ENCODE results near the gene TFCP2. TPM values are rescaled to one million over a fixed set of nuclear protein-coding genes. Genes with fewer than 3 reads are reported as not detected.

Gene TFCP2
- polyA plus RNA-seq, 4 donors, result 8.6 to 31.1 (median 13.6) TPM

GRCh38 chr12:51200156-51200555, 27.2 kb upstream of the TFCP2 start:
- H3K4me1 ChIP-seq (ENCODE audit: control insufficient read depth in 3 of 3, insufficient read depth in 2 of 3, low read depth in 1 of 3, low read length in 2 of 3), result no peaks in the 10 kb centered on the region
- FAIRE-seq (no peak), DNase-seq (no peak)
- no peaks in the 10 kb centered on the region for H3K9me3 ChIP-seq (ENCODE audit: control insufficient read depth in 2 of 2, insufficient read depth in 1 of 2, low read depth in 1 of 2, low read length in 1 of 2)
- no peak overlapping the region for H3K27ac ChIP-seq (ENCODE audit: low read depth in 1 of 3, low read length in 2 of 3)
- WGBS, 3 donors, result 55 to 83% (median 73%) methylated on average over 7 of the region's 7 CpGs
- no peaks in the 10 kb centered on the region for H3K27me3 ChIP-seq (ENCODE audit: control insufficient read depth in 3 of 3, insufficient read depth in 3 of 3, low read length in 3 of 3)
- no peak overlapping the region for H3K4me3 ChIP-seq (ENCODE audit: low read depth in 1 of 3, low read length in 3 of 3)
- H3K36me3 ChIP-seq (ENCODE audit: control insufficient read depth in 3 of 3, insufficient read depth in 2 of 3, low read depth in 1 of 3, low read length in 3 of 3), result peaks cover 0 to 14% (median 0%) of the 10 kb centered on the region in 3 donors

- DNase-seq, result no peak
- no peaks in the 10 kb centered on the region for H3K4me1 ChIP-seq (ENCODE audit: control insufficient read depth in 3 of 3, insufficient read depth in 2 of 3, low read depth in 1 of 3, low read length in 2 of 3)
- H3K27me3 ChIP-seq (ENCODE audit: control insufficient read depth in 3 of 3, insufficient read depth in 3 of 3, low read length in 3 of 3), result no peaks in the 10 kb centered on the region
- WGBS, 3 donors, result 90 to 94% (median 91%) methylated on average over 10 of the region's 10 CpGs
- no peak overlapping the region for H3K27ac ChIP-seq (ENCODE audit: low read depth in 1 of 3, low read length in 2 of 3)
- no peak overlapping the region for H3K4me3 ChIP-seq (ENCODE audit: low read depth in 1 of 3, low read length in 3 of 3)
- peaks cover 0 to 14% (median 0%) of the 10 kb centered on the region in 3 donors for H3K36me3 ChIP-seq (ENCODE audit: control insufficient read depth in 3 of 3, insufficient read depth in 2 of 3, low read depth in 1 of 3, low read length in 3 of 3)
- no peak for FAIRE-seq
- H3K9me3 ChIP-seq (ENCODE audit: control insufficient read depth in 2 of 2, insufficient read depth in 1 of 2, low read depth in 1 of 2, low read length in 1 of 2), result no peaks in the 10 kb centered on the region
These were observed 26.5 kb upstream of the TFCP2 start for GRCh38 chr12:51199366-51199945.

- 87 to 94% (median 89%) methylated on average over 15 to 16 of the region's 16 CpGs for WGBS, 3 donors
- H3K27ac ChIP-seq (ENCODE audit: low read depth in 1 of 3, low read length in 2 of 3), result no peak overlapping the region
- no peaks in the 10 kb centered on the region for H3K9me3 ChIP-seq (ENCODE audit: control insufficient read depth in 2 of 2, insufficient read depth in 1 of 2, low read depth in 1 of 2, low read length in 1 of 2)
- FAIRE-seq (no peak), DNase-seq (no peak)
- H3K27me3 ChIP-seq (ENCODE audit: control insufficient read depth in 3 of 3, insufficient read depth in 3 of 3, low read length in 3 of 3), result no peaks in the 10 kb centered on the region
- H3K36me3 ChIP-seq (ENCODE audit: control insufficient read depth in 3 of 3, insufficient read depth in 2 of 3, low read depth in 1 of 3, low read length in 3 of 3), result peaks cover 0 to 10% (median 0%) of the 10 kb centered on the region in 3 donors
- no peak overlapping the region for H3K4me3 ChIP-seq (ENCODE audit: low read depth in 1 of 3, low read length in 3 of 3)
- no peaks in the 10 kb centered on the region for H3K4me1 ChIP-seq (ENCODE audit: control insufficient read depth in 3 of 3, insufficient read depth in 2 of 3, low read depth in 1 of 3, low read length in 2 of 3)
These were observed 25.8 kb upstream of the TFCP2 start for GRCh38 chr12:51198568-51199365.

GRCh38 chr12:51197736-51198567, 25.0 kb upstream of the TFCP2 start:
- no peak for FAIRE-seq
- no peak for DNase-seq
- Histone ChIP-seq H3K9me3 (ENCODE audit: control insufficient read depth in 2 of 2, insufficient read depth in 1 of 2, low read depth in 1 of 2, low read length in 1 of 2) (no peaks in the 10 kb centered on the region), H3K4me1 (ENCODE audit: control insufficient read depth in 3 of 3, insufficient read depth in 2 of 3, low read depth in 1 of 3, low read length in 2 of 3) (no peaks in the 10 kb centered on the region), H3K27ac (ENCODE audit: low read depth in 1 of 3, low read length in 2 of 3) (no peak overlapping the region), H3K4me3 (ENCODE audit: low read depth in 1 of 3, low read length in 3 of 3) (no peak overlapping the region), H3K27me3 (ENCODE audit: control insufficient read depth in 3 of 3, insufficient read depth in 3 of 3, low read length in 3 of 3) (no peaks in the 10 kb centered on the region), H3K36me3 (ENCODE audit: control insufficient read depth in 3 of 3, insufficient read depth in 2 of 3, low read depth in 1 of 3, low read length in 3 of 3) (peaks cover 0 to 8% (median 0%) of the 10 kb centered on the region in 3 donors)
- WGBS, 3 donors, result 93 to 96% (median 94%) methylated on average over 38 of the region's 38 CpGs

DNA sequence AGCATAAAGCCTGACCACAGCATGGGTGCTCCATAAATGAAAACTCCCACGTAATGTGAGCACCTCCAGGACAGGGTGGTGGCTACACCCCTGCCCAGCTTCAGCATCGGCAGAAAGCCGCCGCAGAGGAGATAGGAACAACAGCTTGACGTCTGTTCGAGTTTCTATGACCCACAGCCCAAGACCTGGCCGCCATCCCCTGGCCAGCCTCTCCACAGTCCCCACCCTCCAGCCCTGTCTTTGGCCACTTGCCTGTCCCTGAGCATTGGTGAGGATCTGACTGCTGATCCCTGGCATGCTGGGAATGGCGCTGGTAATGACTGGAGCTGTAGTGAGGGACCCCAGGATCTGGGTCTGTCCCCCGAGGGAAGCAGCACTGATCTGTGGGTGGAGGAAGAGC, 23.6 kb upstream of the TFCP2 start:
- Histone ChIP-seq H3K27me3 (ENCODE audit: control insufficient read depth in 3 of 3, insufficient read depth in 3 of 3, low read length in 3 of 3) (no peaks in the 10 kb centered on the region), H3K4me1 (ENCODE audit: control insufficient read depth in 3 of 3, insufficient read depth in 2 of 3, low read depth in 1 of 3, low read length in 2 of 3) (no peaks in the 10 kb centered on the region), H3K36me3 (ENCODE audit: control insufficient read depth in 3 of 3, insufficient read depth in 2 of 3, low read depth in 1 of 3, low read length in 3 of 3) (peaks cover 0 to 14% (median 0%) of the 10 kb centered on the region in 3 donors), H3K9me3 (ENCODE audit: control insufficient read depth in 2 of 2, insufficient read depth in 1 of 2, low read depth in 1 of 2, low read length in 1 of 2) (no peaks in the 10 kb centered on the region), H3K27ac (ENCODE audit: low read depth in 1 of 3, low read length in 2 of 3) (no peak overlapping the region), H3K4me3 (ENCODE audit: low read depth in 1 of 3, low read length in 3 of 3) (no peak overlapping the region)
- no peak for DNase-seq
- WGBS, 3 donors, result 89 to 93% (median 90%) methylated on average over 9 of the region's 9 CpGs
- FAIRE-seq, result no peak

DNA sequence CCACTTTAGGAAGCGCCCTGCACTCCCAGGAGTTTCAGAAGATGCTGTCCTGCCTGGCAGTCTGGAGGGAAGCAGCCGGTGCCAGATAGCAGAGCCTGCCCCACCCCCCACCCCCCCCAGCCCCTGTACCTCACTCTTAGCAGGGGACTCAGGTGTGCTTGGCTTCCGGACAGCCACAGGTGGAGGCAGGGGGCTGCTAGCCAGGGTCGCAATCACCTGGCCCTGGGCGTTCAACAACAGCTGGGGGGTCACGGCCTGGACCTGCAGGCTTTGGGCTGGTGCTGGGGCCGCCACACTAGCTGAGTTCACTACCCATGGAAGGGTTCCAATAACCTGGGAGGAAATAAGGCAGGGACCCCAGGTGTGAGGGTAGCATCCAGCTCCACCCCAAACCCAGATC, 22.9 kb upstream of the TFCP2 start:
- DNase-seq, result no peak
- no peak overlapping the region for H3K27ac ChIP-seq (ENCODE audit: low read depth in 1 of 3, low read length in 2 of 3)
- H3K9me3 ChIP-seq (ENCODE audit: control insufficient read depth in 2 of 2, insufficient read depth in 1 of 2, low read depth in 1 of 2, low read length in 1 of 2), result no peaks in the 10 kb centered on the region
- WGBS, 3 donors, result 90 to 94% (median 93%) methylated on average over 6 to 7 of the region's 7 CpGs
- no peaks in the 10 kb centered on the region for H3K27me3 ChIP-seq (ENCODE audit: control insufficient read depth in 3 of 3, insufficient read depth in 3 of 3, low read length in 3 of 3)
- peaks cover 0 to 18% (median 0%) of the 10 kb centered on the region in 3 donors for H3K36me3 ChIP-seq (ENCODE audit: control insufficient read depth in 3 of 3, insufficient read depth in 2 of 3, low read depth in 1 of 3, low read length in 3 of 3)
- FAIRE-seq, result no peak
- H3K4me1 ChIP-seq (ENCODE audit: control insufficient read depth in 3 of 3, insufficient read depth in 2 of 3, low read depth in 1 of 3, low read length in 2 of 3), result no peaks in the 10 kb centered on the region
- H3K4me3 ChIP-seq (ENCODE audit: low read depth in 1 of 3, low read length in 3 of 3), result no peak overlapping the region

DNA sequence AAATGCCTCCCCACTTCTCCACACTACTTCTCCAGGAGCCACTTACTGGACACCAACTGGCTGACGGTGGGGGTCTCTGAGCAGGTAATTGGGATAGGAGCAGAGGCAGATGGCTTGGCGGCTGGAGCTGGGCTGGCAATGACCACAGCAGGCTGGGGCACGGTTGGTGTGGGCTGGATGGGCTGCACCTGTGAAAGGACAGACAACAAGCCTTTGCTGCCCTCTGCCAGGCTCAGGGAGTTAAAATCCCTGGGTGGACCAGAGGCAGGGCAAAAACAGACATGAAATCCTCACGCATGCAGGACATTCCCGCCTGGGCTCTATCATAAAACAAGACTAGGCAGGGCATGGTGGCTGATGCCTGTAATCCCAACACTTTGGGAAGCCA, 19.3 kb upstream of the TFCP2 start:
- H3K27me3 ChIP-seq (ENCODE audit: control insufficient read depth in 3 of 3, insufficient read depth in 3 of 3, low read length in 3 of 3), result no peaks in the 10 kb centered on the region
- H3K4me1 ChIP-seq (ENCODE audit: control insufficient read depth in 3 of 3, insufficient read depth in 2 of 3, low read depth in 1 of 3, low read length in 2 of 3), result peaks cover 0 to 2% (median 0%) of the 10 kb centered on the region in 3 donors
- 88 to 94% (median 90%) methylated on average over 5 of the region's 5 CpGs for WGBS, 3 donors
- H3K4me3 ChIP-seq (ENCODE audit: low read depth in 1 of 3, low read length in 3 of 3), result no peak overlapping the region
- FAIRE-seq (no peak), DNase-seq (no peak)
- H3K9me3 ChIP-seq (ENCODE audit: control insufficient read depth in 2 of 2, insufficient read depth in 1 of 2, low read depth in 1 of 2, low read length in 1 of 2), result no peaks in the 10 kb centered on the region
- peaks cover 0 to 27% (median 0%) of the 10 kb centered on the region in 3 donors for H3K36me3 ChIP-seq (ENCODE audit: control insufficient read depth in 3 of 3, insufficient read depth in 2 of 3, low read depth in 1 of 3, low read length in 3 of 3)
- no peak overlapping the region for H3K27ac ChIP-seq (ENCODE audit: low read depth in 1 of 3, low read length in 2 of 3)

DNA sequence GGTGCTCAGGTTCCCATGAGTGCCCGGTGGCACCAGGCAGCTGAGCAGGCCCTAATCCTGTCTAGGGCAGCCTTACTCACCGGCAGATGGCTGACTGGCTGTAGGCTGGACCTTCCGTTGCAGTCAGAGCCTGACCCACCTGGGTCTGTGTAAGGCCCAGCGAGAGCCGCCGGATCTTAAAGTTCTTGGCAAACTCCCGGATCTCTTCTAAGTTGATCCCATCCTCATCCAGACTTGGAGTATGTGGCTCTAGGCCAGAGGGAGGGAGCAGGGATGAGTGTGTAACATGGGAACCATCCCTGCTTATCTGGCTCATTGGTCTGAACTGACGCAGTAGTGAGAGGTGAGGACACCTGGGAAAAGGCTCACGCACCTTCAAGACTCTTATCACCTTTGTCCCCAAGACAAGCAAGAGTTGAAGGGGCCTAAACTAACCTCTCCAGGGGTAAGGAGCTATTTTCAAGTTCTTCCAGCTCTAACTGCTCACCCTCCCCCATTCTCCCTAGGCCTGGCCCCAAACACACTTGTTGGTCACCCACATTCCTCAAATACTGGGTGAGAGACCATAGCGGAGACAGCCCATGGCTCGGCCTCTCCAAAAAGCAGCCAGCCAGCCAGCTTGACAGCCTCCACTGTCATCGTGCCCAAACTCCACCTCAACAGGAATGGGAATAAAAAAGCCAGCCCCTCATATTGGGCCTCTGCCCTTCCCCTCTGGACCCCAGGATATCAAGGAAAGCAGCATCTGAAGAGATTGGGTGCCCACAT, 18.8 kb upstream of the TFCP2 start:
- 91 to 97% (median 92%) methylated on average over 12 of the region's 12 CpGs for WGBS, 3 donors
- Histone ChIP-seq H3K36me3 (ENCODE audit: control insufficient read depth in 3 of 3, insufficient read depth in 2 of 3, low read depth in 1 of 3, low read length in 3 of 3) (peaks cover 0 to 25% (median 0%) of the 10 kb centered on the region in 3 donors), H3K4me3 (ENCODE audit: low read depth in 1 of 3, low read length in 3 of 3) (no peak overlapping the region), H3K27ac (ENCODE audit: low read depth in 1 of 3, low read length in 2 of 3) (no peak overlapping the region), H3K27me3 (ENCODE audit: control insufficient read depth in 3 of 3, insufficient read depth in 3 of 3, low read length in 3 of 3) (no peaks in the 10 kb centered on the region), H3K9me3 (ENCODE audit: control insufficient read depth in 2 of 2, insufficient read depth in 1 of 2, low read depth in 1 of 2, low read length in 1 of 2) (no peaks in the 10 kb centered on the region), H3K4me1 (ENCODE audit: control insufficient read depth in 3 of 3, insufficient read depth in 2 of 3, low read depth in 1 of 3, low read length in 2 of 3) (peaks cover 0 to 2% (median 0%) of the 10 kb centered on the region in 3 donors)
- FAIRE-seq, result no peak
- no peak for DNase-seq

All from small intestine (tissue), 7 donors.